ENCODE measurements around the gene HCRT. TPM values are rescaled to one million over a fixed set of nuclear protein-coding genes. Genes with fewer than 3 reads are reported as not detected.
"Not testable (repeated sequence)": the region's sequence is repeated elsewhere in the genome, so short reads cannot be mapped to it uniquely, and the experiment has no call there.

The HCRT gene
- polyA plus RNA-seq, 10 donors = 0.27 TPM; not detected in 9

GRCh38 chr17:42198897-42199296 is 13.6 kb upstream of the HCRT start:
- no peak for DNase-seq

DNA sequence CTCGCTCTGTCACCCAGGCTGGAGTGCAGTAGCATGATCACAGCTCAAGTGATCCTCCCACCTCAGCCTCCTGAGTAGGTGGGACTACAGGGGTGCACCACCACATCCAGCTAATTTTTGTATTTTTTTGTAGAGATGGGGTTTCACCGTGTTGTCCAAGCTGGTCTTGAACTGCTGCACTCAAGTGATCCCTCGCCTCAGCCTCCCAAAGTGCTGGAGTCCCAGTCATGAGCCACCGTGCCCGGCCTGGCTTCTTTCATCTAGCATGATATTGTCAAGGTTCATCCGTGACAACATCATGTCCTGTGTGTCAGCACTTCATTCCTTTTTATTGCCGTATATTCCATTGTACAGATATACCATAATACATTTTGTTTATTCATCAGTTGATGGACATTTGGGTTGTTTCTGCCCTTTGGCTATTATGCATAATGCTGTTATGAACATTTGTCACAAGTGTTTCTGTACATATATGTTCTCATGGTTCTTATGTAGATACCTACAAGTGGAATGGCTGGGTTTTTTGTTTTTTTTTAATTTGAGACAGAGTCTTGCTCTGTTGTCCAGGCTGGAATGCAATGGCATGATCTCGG is 12.4 kb upstream of the HCRT start:
- no peak for DNase-seq

GRCh38 chr17:42193969-42194899 is 9.0 kb upstream of the HCRT start, which contains the start of gene GHDC:
TSS of gene GHDC (minus strand) at chr17:42194494. CDS start at chr17:42193581, 913 bp downstream.
- peak; percentile 79 to 93 (median 84) for DNase-seq

DNA sequence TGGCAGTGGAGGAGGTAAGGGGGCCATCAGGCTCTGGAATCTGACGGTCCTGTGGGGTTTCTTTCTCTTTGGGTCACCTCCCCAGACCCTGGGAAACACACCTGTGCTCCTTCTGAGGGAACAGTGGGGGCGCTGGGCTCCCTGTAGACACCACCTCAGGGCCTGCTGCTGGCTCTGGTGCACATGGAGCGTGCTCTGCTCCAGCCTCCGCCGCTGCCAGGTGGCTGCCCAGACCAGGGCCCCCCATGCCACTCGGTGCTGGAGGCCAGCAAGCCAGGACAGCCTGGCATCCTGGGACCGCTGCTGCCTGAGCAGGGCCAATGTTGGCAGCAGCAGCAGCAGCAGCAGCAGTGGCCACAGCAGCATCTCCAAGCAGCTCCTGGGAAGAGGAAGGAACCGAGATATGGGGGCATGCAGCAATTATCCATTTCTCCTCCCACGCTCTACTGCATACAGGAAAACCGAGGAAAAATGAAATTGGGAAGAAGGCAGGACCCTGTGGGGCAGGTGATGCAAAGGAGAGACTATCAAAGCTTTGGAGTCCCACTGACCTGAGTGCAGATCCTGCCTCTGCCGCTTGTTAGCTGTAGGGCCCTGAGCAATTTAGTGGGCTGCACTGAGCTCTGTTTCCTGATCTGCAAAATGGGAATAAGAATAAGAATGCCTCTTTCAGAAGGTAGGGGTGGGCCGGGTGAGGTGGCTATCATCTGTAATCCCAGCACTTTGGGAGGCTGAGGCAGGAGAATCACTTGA is 8.1 kb upstream of the HCRT start:
- no peak for DNase-seq

DNA sequence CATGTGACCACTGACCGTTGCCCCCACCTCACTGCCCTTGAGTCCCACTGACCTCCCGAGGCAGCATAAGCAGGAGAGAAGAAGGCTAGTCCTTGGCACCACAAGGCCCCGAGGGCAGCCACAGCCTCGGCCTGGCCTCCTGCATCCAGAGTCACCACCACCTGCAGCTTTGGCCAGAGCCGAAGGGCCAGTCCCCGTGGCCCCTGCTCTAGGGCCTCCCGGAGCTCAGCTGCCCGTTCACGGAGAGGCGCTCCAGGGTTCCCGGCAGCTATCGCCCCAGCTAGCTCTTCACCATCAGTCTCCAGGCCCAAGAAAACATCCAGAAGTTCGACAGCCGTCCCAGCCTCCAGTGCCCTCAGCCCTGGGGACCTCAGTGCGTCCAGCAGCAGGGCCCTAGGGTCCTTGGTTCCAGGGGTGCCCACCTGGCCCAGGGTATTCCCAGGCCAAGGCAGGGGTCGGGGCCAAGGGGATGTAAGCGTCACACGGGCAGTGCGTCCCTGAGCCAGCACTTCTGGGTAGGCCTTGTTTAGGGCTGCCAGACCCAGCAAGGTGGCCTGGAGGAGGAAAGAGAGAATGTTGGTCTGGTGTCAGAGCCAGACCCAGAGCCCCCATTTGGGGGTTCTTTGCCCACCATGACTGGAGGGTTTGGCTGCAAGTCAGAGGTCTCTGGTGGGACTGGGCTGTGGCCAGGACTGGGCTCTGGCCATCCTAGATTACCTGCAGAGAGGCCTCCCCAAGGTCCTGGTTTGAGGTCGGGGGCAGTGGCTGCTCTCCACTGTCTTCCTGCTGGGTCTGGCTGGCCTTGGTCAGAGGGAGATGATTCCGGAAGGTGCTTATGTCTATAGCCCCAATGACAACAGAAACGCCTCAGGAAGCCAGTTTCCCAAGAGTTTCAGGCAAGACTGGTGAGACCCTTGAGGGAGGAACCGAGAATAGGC is 7.2 kb upstream of the HCRT start:
- DNase-seq = no peak

DNA sequence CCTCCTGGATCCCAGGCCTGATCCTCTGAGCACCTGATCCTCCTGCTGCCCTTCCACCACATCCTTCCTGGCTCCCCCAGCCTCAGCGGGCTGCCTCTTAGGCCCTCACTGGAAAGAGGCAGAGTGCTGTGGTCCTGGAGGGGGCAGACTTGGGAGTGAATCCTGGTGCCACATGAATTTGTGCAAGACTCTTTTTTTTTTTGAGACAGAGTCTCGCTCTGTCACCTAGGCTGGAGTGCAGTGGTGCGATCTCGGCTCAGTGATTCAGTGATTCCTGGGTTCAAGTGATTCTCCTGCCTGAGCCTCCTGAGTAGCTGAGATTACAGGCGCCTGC is 6.0 kb upstream of the HCRT start:
- DNase-seq = no peak

DNA sequence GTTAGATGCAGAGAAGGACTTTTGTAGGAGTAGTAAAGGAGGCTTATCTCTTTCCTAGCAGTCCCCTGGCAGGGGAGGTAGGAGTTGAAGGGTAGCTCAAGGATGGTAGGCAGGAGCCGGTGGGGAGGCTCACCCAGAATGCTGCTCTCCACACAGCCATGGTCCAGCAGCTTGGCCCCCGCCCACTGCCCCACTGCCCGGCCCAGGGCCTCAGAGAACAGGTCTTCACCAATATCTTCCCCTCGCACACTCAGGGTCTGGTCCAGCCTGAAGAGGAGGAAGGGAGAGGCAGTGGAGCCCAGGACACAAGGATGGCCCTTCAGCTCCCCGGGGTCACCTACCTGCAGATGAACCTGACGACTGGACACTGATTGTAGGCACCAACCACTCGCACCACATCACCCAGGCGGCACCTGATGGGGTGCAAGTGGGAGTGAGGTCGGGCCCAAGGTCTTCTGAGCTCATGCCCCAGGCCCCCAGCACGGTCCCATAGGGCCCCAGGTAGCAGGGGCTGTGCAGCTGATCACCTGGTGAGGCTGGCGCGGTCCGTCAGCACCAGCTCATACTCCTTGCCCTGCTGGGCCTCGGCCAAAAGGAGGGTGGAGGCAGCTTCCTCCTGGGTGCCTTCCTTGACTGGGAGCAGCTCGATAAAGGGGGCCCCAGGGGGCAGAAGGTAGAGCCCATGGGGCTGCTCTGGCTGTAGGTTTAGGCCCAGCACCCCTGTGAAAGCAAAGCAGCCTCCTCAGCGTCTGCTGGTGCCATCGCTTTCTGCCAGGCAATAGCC is 5.4 kb upstream of the HCRT start:
- DNase-seq = no peak

DNA sequence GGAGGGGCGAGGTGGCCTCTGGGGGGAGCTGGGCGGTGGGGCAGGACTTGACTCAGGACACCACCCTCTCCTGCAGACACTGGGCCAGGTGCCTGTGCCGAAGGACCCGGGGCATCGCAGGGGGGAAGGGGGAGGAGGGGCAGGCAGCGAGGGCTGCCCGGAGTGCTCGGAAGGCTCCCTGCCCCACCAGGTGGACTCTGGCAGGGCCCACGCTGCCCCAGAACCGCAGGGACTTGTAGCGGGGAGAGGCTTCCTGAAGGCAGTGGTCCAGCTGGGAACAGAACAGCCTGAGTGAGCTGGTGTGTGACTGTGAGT is 4.4 kb upstream of the HCRT start:
- DNase-seq = no peak

GRCh38 chr17:42188749-42189650 is 3.7 kb upstream of the HCRT start:
- no peak for DNase-seq

GRCh38 chr17:42187833-42188232 is 2.6 kb upstream of the HCRT start:
- no peak for DNase-seq

- not testable (repeated sequence) for DNase-seq
Observed at GRCh38 chr17:42186191-42186590, 939 bp upstream of the HCRT start.

DNA sequence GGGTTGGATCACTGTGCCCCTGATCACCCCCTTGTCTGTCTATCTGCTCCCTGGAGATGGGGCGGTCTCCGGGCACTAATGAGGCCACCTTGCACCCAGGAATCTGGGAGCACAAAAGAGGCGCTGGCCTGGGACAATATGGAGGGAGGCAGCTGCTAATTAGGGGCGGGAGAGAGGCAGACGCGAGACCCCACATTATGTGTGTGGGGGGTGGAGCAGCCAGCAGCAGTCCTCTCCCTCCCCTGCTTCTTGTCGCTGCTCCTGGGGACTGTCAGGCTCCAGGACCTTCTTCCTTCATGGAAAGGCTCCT is 324 bp upstream of the HCRT start:
- DNase-seq = no peak

DNA sequence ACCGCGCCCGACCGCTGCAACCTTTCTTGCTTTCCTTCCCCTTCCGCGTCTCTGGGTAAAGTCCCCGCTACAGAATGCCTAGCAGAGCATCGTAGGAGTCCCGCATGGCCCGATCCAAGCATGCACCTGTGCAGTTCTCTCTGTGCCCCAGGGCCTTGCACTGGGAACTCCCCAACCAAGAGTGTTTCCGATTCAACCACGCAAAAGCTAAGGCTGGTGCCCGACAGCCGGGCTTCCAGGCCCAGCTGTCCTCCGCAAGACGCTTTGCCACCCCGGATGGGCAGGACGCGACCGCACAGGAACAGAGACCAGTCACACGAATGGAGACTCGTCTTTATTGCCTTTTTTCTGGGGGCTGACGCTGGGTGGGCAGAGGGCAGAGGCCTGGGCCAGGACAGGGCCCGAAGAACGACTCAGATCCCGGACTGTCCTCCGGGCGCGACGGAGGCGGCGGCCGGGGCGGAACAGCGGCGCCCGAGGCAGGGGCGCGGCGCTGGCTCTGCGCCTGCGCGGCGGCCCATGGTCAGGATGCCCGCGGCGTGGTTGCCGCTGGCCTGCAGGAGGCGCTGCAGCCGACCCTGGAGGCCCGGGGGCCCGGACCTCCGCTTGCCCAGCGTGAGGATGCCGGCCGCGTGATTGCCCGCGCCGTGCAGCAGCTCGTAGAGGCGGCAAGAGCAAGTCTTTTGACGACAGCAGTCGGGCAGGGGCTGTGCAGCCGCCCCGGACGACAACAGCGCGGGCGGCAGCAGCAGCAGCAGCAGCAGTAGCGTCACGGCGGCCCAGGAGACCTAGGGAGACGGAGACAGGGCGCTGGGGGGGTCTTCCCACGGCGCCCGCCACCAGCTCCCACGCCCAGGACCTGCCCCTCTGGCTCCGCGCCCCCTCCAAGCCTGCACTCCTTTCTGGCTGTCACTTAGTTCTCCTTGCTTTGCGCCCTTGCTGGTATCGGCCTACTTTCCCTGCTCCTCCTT is 1.2 kb downstream of the HCRT start:
- peak; percentile 62 to 88 (median 80) for DNase-seq

- no peak for DNase-seq
Observed at GRCh38 chr17:42182927-42183734, 2.1 kb downstream of the HCRT start.

DNA sequence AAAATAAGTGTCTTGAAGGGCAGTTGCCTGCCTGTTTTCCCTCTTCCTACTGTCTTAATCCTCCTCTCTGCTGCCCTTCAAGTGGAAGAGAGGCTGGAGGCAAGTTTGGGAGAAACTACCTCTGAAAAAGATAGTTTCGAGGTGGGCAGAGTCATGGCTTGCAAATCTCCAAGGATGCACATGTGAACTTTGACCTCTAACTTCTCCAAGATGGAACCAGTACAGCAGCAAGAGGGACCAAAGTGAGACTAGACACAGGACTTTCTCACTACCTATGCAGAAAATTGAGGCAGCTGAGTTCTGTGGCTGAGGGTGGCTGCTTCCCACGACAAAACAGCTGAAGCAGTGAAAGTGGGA is 3.4 kb downstream of the HCRT start:
- DNase-seq = no peak

DNA sequence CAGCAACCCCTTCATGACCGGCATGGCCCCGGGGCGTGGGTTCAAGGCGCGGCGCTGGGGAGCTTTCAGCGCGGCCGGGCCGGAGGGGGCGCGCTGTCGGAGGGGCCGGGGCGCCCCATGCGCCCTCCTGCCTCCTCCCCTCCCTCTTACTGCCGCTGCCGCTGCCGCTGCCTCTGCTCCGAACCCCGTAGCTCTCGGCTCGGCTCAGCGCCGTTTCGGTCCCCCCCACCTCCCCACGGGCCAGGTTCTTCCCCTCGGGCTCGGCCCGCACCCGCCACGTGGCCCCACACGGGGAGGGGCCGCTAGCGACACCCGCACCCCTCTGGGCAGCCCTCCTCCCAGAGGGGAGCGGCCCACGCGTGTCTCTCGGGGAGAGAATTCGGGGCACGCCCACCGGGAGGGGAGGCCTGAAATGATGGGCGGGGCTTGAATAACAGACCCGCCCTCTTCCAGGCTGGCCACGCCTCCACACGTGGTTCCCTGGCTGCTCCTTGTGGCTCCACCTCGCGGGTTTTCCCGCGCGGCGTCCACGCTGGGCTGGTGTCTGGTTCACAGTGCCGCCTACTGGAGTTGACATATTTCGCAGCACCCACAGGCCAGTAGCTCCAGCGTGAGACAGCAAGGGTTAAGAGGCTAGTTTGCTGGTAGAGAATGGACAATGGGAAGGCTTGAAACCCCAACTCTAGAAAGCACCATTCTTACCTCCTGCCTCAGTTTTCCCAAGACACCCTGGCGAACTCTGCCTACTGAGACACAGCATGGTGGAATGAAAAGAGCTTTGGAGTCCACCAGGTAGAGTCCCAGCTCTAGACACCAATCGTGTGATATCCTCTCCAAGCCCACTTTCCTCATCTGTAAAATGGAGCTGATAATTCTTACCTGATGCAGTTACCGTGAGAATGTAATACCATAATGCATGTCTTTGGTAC is 4.1 kb downstream of the HCRT start, which contains the start of gene KCNH4:
Gene KCNH4, minus strand, starts transcription at position 221 of the 929 bp plus-strand sequence. Its CDS starts 197 bp downstream, at position 24.
- DNase-seq = peak; percentile 12 to 61 (median 37)
